H1 (cell line): ENCODE measurements around the gene MPZL3. TPM values are rescaled to one million over a fixed set of nuclear protein-coding genes. Genes with fewer than 3 reads are reported as not detected.

Experiments used
- CTCF ChIA-PET: fragments of 300-600 bp; sonication (Branson Sonifier 250); formaldehyde crosslinking; loops from one replicate; lab custom pipeline; 2021; ENCODE audit not compliant: partially characterized antibody; lab: Charles Lee
- POLR2A ChIA-PET: fragments of 300-600 bp; sonication (Branson Sonifier 250); formaldehyde crosslinking; loops from one replicate; lab custom pipeline; 2021; ENCODE audit warnings: inconsistent platforms; ENCODE audit not compliant: partially characterized antibody; lab: Charles Lee
- DNase-seq, 2 experiments: peaks; one replicate each; pipeline versions ENCODE4 v3.0.0 to v3.0.0-alpha.2; 2010 to 2022; ENCODE audit warnings: low spot score in 2 of 2, low read depth in 1 of 2, mixed read lengths in 1 of 2
- FAIRE-seq: peaks from 2 replicates; lab custom pipeline; 2011; peaks lifted over from hg19 to GRCh38; lab: Jason Lieb, UNC
- H2AFZ ChIP-seq: 2 replicates; pipeline ENCODE4 v1.8.1; 2012; ENCODE audit warnings: low read length, inconsistent platforms
- H2AK5ac ChIP-seq: 2 replicates; pipeline ENCODE4 v1.6.1; 2013; ENCODE audit warnings: low read depth, low read length
- H2BK120ac ChIP-seq: replicated peaks from 2 replicates; pipeline ENCODE3; 2013; ENCODE audit warnings: low read depth, low read length, inconsistent platforms
- H2BK12ac ChIP-seq: 2 replicates; pipeline ENCODE4 v1.6.1; 2013; ENCODE audit warnings: low read depth, low read length
- H2BK15ac ChIP-seq: 2 replicates; pipeline ENCODE4 v1.6.1; 2013; ENCODE audit warnings: low read length
- H2BK20ac ChIP-seq: 2 replicates; pipeline ENCODE4 v1.6.1; 2013; ENCODE audit warnings: low read length
- H2BK5ac ChIP-seq: 2 replicates; pipeline ENCODE4 v1.6.1; 2013; ENCODE audit warnings: low read depth, low read length
- H3K14ac ChIP-seq: 2 replicates; pipeline ENCODE4 v1.6.1; 2013; ENCODE audit warnings: inconsistent platforms; ENCODE audit not compliant: insufficient read length
- H3K18ac ChIP-seq: 2 replicates; pipeline ENCODE4 v1.6.1; 2013; ENCODE audit warnings: low read length; ENCODE audit errors: extremely low read depth
- H3K23ac ChIP-seq: 2 replicates; pipeline ENCODE4 v1.6.1; 2013; ENCODE audit warnings: inconsistent platforms; ENCODE audit not compliant: insufficient read length
- H3K23me2 ChIP-seq: 2 replicates; pipeline ENCODE4 v1.6.1; 2013; ENCODE audit warnings: low read depth, low read length
- H3K27ac ChIP-seq: 2 replicates; pipeline ENCODE4 v1.6.1; 2011; ENCODE audit warnings: low read depth, low read length, inconsistent platforms
- H3K27me3 ChIP-seq, 4 experiments: replicated peaks in 1 of 4; 1 replicate in 1 of 4; 2 replicates in 3 of 4; pipeline versions ENCODE4 v1.6.1 to v1.8.1; 2011 to 2013; ENCODE audit warnings: low read length in 3 of 4, mild to moderate bottlenecking in 3 of 4, inconsistent platforms in 2 of 4, mixed read lengths in 2 of 4, moderate library complexity in 1 of 4; ENCODE audit not compliant: control insufficient read depth in 3 of 4, insufficient read depth in 3 of 4; ENCODE audit errors: extremely low read depth in 1 of 4
- H3K36me3 ChIP-seq, 4 experiments: 2 replicates each; pipeline versions ENCODE4 v1.6.1 to v1.8.1; 2011 to 2013; ENCODE audit warnings: mild to moderate bottlenecking in 4 of 4, low read length in 3 of 4, moderate library complexity in 2 of 4, control low read depth in 1 of 4, inconsistent platforms in 1 of 4; ENCODE audit not compliant: insufficient read depth in 4 of 4, control insufficient read depth in 2 of 4
- H3K4ac ChIP-seq: replicated peaks from 2 replicates; pipeline ENCODE3; 2013; ENCODE audit warnings: low read length, low read depth, mixed read lengths, inconsistent platforms; ENCODE audit not compliant: insufficient read length
- H3K4me1 ChIP-seq, 4 experiments: replicated peaks in 1 of 4; 1 replicate in 1 of 4; 2 replicates in 3 of 4; pipeline versions ENCODE4 v1.6.1 to v1.8.1; 2011 to 2013; ENCODE audit warnings: low read length in 3 of 4, inconsistent platforms in 2 of 4, mixed read lengths in 1 of 4; ENCODE audit not compliant: insufficient read depth in 4 of 4, control insufficient read depth in 3 of 4
- H3K4me2 ChIP-seq, 2 experiments: 2 replicates each; pipeline versions ENCODE4 v1.6.1 to v1.8.1; 2011 to 2013; ENCODE audit warnings: low read depth in 2 of 2, low read length in 2 of 2, control low read depth in 1 of 2, inconsistent platforms in 1 of 2, mild to moderate bottlenecking in 1 of 2; ENCODE audit not compliant: insufficient read depth in 1 of 2
- H3K4me3 ChIP-seq, 4 experiments: fragments of 200-600, 300-600 bp in 1 of 4; sonication (generic), shearing (Covaris generic), sonication (Bioruptor Twin) in 1 of 4; 2 replicates each; pipeline versions ENCODE4 v1.5.1 to v1.8.1; 2011 to 2016; ENCODE audit warnings: low read length in 4 of 4, low read depth in 3 of 4, control low read depth in 2 of 4, inconsistent platforms in 2 of 4, mild to moderate bottlenecking in 2 of 4, mixed read lengths in 1 of 4, moderate library complexity in 1 of 4; ENCODE audit not compliant: insufficient read depth in 2 of 4; ENCODE audit errors: extremely low read depth in 1 of 4
- H3K56ac ChIP-seq: replicated peaks from 2 replicates; pipeline ENCODE3; 2013; ENCODE audit warnings: low read depth, mild to moderate bottlenecking, mixed read lengths, low read length, inconsistent platforms; ENCODE audit not compliant: insufficient read length
- H3K79me1 ChIP-seq: 2 replicates; pipeline ENCODE4 v1.6.1; 2013; ENCODE audit warnings: low read depth, low read length, control low read depth
- H3K79me2 ChIP-seq, 2 experiments: 2 replicates each; pipeline versions ENCODE4 v1.6.1 to v1.8.1; 2012 to 2013; ENCODE audit warnings: low read length in 2 of 2, mild to moderate bottlenecking in 2 of 2, inconsistent platforms in 1 of 2; ENCODE audit not compliant: insufficient read depth in 2 of 2, control insufficient read depth in 1 of 2
- H3K9ac ChIP-seq, 4 experiments: replicated peaks in 1 of 4; 1 replicate in 1 of 4; 2 replicates in 3 of 4; pipeline versions ENCODE4 v1.6.1 to v1.8.1; 2011 to 2013; ENCODE audit warnings: low read depth in 3 of 4, low read length in 3 of 4, control low read depth in 2 of 4, mild to moderate bottlenecking in 2 of 4, moderate library complexity in 2 of 4, inconsistent platforms in 1 of 4; ENCODE audit errors: extremely low read depth in 1 of 4
- H3K9me3 ChIP-seq, 2 experiments: 2 replicates each; pipeline versions ENCODE4 v1.6.1 to v1.8.1; 2012 to 2013; ENCODE audit warnings: mild to moderate bottlenecking in 2 of 2, moderate library complexity in 2 of 2, control low read depth in 1 of 2, inconsistent platforms in 1 of 2, low read depth in 1 of 2, low read length in 1 of 2, mixed read lengths in 1 of 2; ENCODE audit not compliant: insufficient read depth in 2 of 2
- H4K20me1 ChIP-seq, 2 experiments: replicated peaks in 1 of 2; 2 replicates each; pipeline versions ENCODE3 to v1.8.1; 2011 to 2013; ENCODE audit warnings: inconsistent platforms in 2 of 2, low read length in 2 of 2, mild to moderate bottlenecking in 1 of 2; ENCODE audit not compliant: insufficient read depth in 2 of 2, control insufficient read depth in 1 of 2
- H4K5ac ChIP-seq: 2 replicates; pipeline ENCODE4 v1.6.1; 2013; ENCODE audit warnings: low read length, low read depth, mixed read lengths, inconsistent platforms; ENCODE audit not compliant: insufficient read length
- H4K8ac ChIP-seq: 2 replicates; pipeline ENCODE4 v1.8.0; 2013; ENCODE audit warnings: mild to moderate bottlenecking, moderate library complexity, low read length, inconsistent platforms; ENCODE audit not compliant: insufficient read depth; ENCODE audit errors: extremely low read depth
- H4K91ac ChIP-seq: replicated peaks from 2 replicates; pipeline ENCODE3; 2013; ENCODE audit warnings: low read length, mixed read lengths, inconsistent platforms; ENCODE audit not compliant: insufficient read length
- ASH2L ChIP-seq: fragments of 200-600, 300-600 bp; sonication (generic); IDR thresholded peaks from one replicate; pipeline ENCODE4 v1.7.1; 2017; ENCODE audit warnings: low read length
- CTBP2 ChIP-seq: IDR thresholded peaks from 2 replicates; pipeline ENCODE4 v1.7.0; 2011; ENCODE audit warnings: borderline replicate concordance, mild to moderate bottlenecking, moderate library complexity, mixed read lengths, low read length; ENCODE audit not compliant: insufficient read depth, insufficient read length
- EZH2 ChIP-seq: fragments of 200-600 bp; sonication (generic); IDR thresholded peaks from 2 replicates; pipeline ENCODE4 v1.7.1; 2012; ENCODE audit warnings: low read depth, mild to moderate bottlenecking, moderate library complexity, low read length, inconsistent platforms; ENCODE audit not compliant: severe bottlenecking
- KDM5A ChIP-seq: fragments of 200-600 bp; IDR thresholded peaks from 2 replicates; pipeline ENCODE4 v1.7.1; 2012; ENCODE audit warnings: mild to moderate bottlenecking, low read length, inconsistent platforms, mixed read lengths
- NANOG ChIP-seq: IDR thresholded peaks from 2 replicates; pipeline ENCODE4 v1.6.1; 2011; ENCODE audit warnings: low read length, low read depth, mild to moderate bottlenecking, inconsistent platforms; ENCODE audit not compliant: insufficient read depth, poor library complexity, severe bottlenecking
- RAD21 ChIP-seq, 2 experiments: IDR thresholded peaks in 1 of 2; conservative IDR thresholded peaks in 1 of 2; 2 replicates each; pipeline ENCODE4 v1.6.1; 2011; ENCODE audit warnings: low read depth in 2 of 2, low read length in 2 of 2, improper control_type of control experiment in 1 of 2, inconsistent platforms in 1 of 2, mild to moderate bottlenecking in 1 of 2, moderate library complexity in 1 of 2
- SAP30 ChIP-seq: fragments of 300-600 bp; sonication (generic); IDR thresholded peaks from 2 replicates; pipeline ENCODE4 v1.7.1; 2012; ENCODE audit warnings: low read length, moderate library complexity, mild to moderate bottlenecking, inconsistent platforms; ENCODE audit not compliant: insufficient read depth, insufficient replicate concordance
- SRF ChIP-seq: IDR thresholded peaks from 2 replicates; pipeline ENCODE4 v1.6.1; 2011; ENCODE audit warnings: mild to moderate bottlenecking, low read depth, low read length, moderate library complexity
- TCF12 ChIP-seq: IDR thresholded peaks from 2 replicates; pipeline ENCODE4 v1.6.1; 2011; ENCODE audit warnings: low read depth, mild to moderate bottlenecking, low read length
- TEAD4 ChIP-seq: IDR thresholded peaks from 2 replicates; pipeline ENCODE4 v1.6.1; 2012; ENCODE audit warnings: low read depth, low read length, inconsistent platforms, mixed read lengths
- USF2 ChIP-seq: IDR thresholded peaks from 2 replicates; pipeline ENCODE4 v1.6.1; 2011; ENCODE audit warnings: low read length, improper control_type of control experiment
- WGBS, 2 experiments: shearing (Covaris generic) in 1 of 2; methylation state at CpG; one replicate each; pipeline versions ENCODE4 v1.1.6 to v1.1.7; 2013 to 2015; ENCODE audit warnings: low lambda C conversion rate in 2 of 2, mixed read lengths in 2 of 2, inconsistent platforms in 1 of 2, low coverage in 1 of 2, missing lambda C conversion rate in 1 of 2; ENCODE audit not compliant: insufficient replicate concordance in 2 of 2, insufficient coverage in 1 of 2, insufficient read length in 1 of 2; ENCODE audit errors: extremely low coverage in 1 of 2, missing lambda C conversion rate in 1 of 2; 5-methylcytosine and 5-hydroxymethylcytosine counted together
- polyA plus RNA-seq, 7 experiments: library from polyadenylated mRNA; depleted of rRNA in 3 of 7; stranded (reverse) in 5 of 7; unstranded in 2 of 7; fragments of >200 nt in 5 of 7; fragments of 200-250 nt in 2 of 7; gene quantifications; 1 replicate in 5 of 7; 2 replicates in 1 of 7; 4 replicates in 1 of 7; pipeline versions ENCODE4 v1.2.1 to v1.2.3, GENCODE V29; 2011 to 2013; ENCODE audit warnings: missing spikeins in 2 of 7, mixed read lengths in 2 of 7
- total RNA-seq: library from RNA; stranded (reverse); fragmentation: NEBNext Ultra II Directional; extraction: Animal tissue kit (Norgen Biotek cat#: 25700); gene quantifications from 2 replicates; pipeline ENCODE4 v1.2.1, GENCODE V29; 2021

The MPZL3 gene
- total and polyA plus RNA-seq, 2 of the 8 experiments (the other 6 are each of a cell fraction or from before 2014, with no cell fraction given): 1.1 to 3.9 TPM

DNA sequence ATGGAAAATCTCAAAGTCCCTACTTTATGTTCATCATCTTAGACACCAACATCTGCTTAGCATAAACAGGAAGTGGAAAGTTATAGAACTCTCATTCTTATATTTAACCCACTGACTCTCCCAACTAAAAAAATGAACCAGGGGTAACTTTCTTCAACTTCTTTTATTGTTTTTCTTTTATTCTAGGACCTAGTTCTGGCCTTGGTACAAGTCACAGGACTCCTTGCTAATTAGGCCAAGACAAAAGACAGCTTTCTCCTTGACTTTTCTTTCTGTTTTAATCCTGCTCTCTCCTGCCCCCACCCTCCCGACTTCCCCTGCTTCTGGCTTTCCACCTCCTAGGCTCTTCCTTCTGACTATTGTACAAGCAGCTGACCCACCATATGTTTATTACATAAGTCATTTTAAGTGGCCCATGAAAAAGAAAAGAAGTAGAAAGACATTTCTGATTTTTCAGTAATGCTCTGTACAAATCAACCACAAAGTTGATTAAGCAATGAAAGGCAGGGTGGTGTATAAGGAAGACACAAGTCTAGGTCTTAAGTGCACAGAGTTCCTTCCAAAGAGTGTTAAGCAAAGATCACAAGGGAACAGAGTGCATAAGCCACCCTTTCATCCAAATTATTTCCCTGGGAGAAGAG is 45.7 kb downstream of the MPZL3 start:
- 82% methylated on average over 1 of the region's 1 CpG; no CpG with 5 or more reads in 1 of the 2 experiments for WGBS, 2 experiments
- H2BK12ac ChIP-seq: no peak overlapping the region
- no peak overlapping the region for H2BK120ac ChIP-seq
- H3K79me2 ChIP-seq: no peaks in the 10 kb centered on the region
- no peaks in the 10 kb centered on the region for H3K9me3 ChIP-seq
- H2BK15ac ChIP-seq: no peak overlapping the region
- no peak overlapping the region for H3K27ac ChIP-seq
- H4K5ac ChIP-seq: no peak overlapping the region
- no peak overlapping the region for H3K4me3 ChIP-seq
- no peak overlapping the region for H4K8ac ChIP-seq
- POLR2A ChIA-PET: no interaction called here
- H3K4me1 ChIP-seq: peaks cover 3 to 10% (median 8%) of the 10 kb centered on the region in 4 experiments; a peak in 4 of 7 replicates
- H3K4ac ChIP-seq: no peak overlapping the region
- CTCF ChIA-PET: no interaction called here
- no peak overlapping the region for H2BK20ac ChIP-seq
- no peak overlapping the region for H2BK5ac ChIP-seq
- no peak overlapping the region for H2AFZ ChIP-seq
- FAIRE-seq (no peak), DNase-seq (no peak)
- no peak overlapping the region for H4K91ac ChIP-seq
- 0 out of 2 replicates have a peak, but pooled peaks cover 2% of the 10 kb centered on the region for H3K23me2 ChIP-seq
- H2AK5ac ChIP-seq: no peak overlapping the region
- no peaks in the 10 kb centered on the region for H4K20me1 ChIP-seq
- H3K56ac ChIP-seq: no peak overlapping the region
- H3K23ac ChIP-seq: no peak overlapping the region
- H3K14ac ChIP-seq: no peak overlapping the region
- H3K4me2 ChIP-seq: no peak overlapping the region
- no peaks in the 10 kb centered on the region for H3K79me1 ChIP-seq
- no peak overlapping the region for H3K18ac ChIP-seq
- no peaks in the 10 kb centered on the region for H3K36me3 ChIP-seq
- peaks cover 0 to 2% (median under 1%) of the 10 kb centered on the region in 4 experiments; a peak in 2 of 7 replicates for H3K27me3 ChIP-seq
- H3K9ac ChIP-seq: no peak overlapping the region
- TF ChIP-seq KDM5A: no peak
- TF ChIP-seq SAP30: no peak
- no peak for TF ChIP-seq ASH2L
- no peak for TF ChIP-seq CTBP2
- TF ChIP-seq TCF12: no peak
- TF ChIP-seq USF2: no peak
- TF ChIP-seq EZH2: no peak
- TF ChIP-seq TEAD4: no peak
- TF ChIP-seq SRF: no peak
- no peak for TF ChIP-seq RAD21 (IDR thresholded peaks at IDR 0.05 in 1 of 2, conservative IDR thresholded peaks at IDR 0.05 in 1 of 2; ENCODE audit: low read depth in 2 of 2, low read length in 2 of 2)
- TF ChIP-seq NANOG: no peak
